Activated CD8-positive, alpha-beta memory T cell treated with anti-CD3 and anti-CD28 coated beads for 4 hours (primary cell): Measurements from ENCODE around the gene C9orf152.

Experiments
- DNase-seq, 2 donors: peaks; one replicate each; pipeline ENCODE4 v3.0.0-alpha.2; 2020; ENCODE audit warnings: low read depth in 2 of 2

The C9orf152 gene

DNA sequence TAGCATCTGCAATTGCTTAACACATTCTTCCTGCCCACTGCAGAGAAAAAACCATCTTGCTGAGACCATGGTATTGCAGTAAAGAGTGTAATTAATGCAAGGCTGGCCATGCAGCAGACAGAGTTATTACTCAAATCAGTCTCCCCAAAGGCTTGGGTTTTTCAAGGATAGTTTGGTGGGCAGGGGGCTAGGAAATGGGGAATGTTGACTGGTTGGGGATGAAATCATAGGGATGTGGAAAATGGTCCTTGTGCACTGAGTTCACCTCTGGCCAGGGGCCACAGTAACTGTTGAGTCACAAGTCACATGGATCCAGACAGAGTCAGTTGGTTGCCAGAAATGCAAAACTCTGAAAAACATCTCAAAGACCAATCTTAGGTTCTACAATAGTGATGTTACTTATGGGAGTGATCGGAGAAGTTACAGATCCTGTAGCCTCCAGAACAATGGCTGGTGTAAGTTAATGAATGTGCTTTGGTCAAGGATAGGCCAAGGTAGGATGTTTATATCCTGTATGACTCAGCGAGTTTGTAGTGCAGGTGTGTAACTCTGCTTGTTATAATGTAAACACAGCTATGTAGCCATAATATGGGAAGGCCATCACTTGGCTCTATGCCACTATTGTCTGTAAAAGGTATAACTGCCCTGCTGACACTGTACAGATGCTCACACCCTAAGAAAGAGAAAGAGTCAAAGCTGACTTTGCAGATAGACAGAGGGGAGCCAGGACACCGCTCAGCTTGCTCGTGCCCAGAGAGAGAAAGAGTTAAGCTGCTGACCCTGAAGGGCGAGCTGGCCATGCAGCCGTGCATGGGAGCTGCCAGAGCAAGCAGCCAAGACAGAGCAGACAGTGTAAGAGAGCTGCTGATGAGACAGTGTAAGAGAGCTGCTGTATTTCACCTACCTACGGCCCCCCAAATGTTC is 27.2 kb downstream of the C9orf152 start:
- DNase-seq: no peak

DNA sequence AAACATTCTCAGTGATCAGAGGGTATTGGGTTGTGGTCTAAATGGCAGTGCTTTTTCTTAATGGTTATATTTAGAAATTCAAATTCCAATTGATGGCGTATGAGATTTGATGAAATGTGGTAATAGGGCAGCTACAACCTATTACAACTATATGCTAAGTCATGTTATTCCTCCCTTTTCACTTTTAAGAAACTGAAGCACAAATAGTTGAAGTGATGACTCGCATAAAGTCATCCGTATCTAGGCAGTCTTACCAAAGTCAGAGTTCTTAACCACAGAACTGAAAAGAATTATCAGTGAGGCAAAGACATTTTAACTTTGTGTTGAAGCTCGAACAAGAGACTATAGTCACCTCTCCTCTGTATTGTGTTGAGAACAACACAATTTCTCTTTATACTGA is 28.2 kb downstream of the C9orf152 start:
- no peak for DNase-seq

- DNase-seq: no peak
These were observed 29.7 kb downstream of the C9orf152 start for GRCh38 chr9:110178281-110178680.

DNA sequence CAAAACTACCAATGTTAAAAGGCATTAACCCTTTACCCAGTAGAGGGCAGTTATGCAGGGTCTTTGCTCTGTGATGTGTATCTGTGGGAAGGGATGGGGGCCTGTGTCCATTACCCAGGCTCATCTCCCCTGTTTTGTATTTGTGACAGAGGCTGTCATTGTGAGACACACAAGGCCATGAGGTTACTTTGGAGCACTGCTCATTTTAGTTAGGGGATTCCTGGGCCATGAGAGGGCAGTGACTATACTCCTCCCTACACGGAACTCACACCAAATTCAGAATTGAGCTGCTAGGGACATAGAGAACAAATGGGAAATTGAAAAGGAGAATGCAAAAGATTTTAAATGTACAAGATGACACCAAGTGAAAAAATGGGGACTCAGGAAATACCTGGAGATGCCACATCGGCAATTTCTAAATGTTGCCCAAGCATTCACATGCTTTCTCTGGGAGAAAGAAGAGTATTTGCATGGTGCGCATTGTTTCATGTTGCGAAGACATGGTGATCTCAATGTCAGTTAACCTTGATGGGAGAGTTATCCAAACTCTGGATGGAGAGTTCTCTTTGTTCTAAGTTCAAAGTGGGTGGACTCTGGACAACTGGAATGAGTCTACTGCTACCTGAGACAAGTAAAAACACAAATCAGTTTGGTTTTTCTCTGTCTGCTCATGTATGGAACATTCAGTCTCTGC is 32.5 kb downstream of the C9orf152 start:
- no peak for DNase-seq

GRCh38 chr9:110173322-110173642 is 34.7 kb downstream of the C9orf152 start:
- DNase-seq: no peak

GRCh38 chr9:110170357-110171257 is 37.4 kb downstream of the C9orf152 start:
- DNase-seq: no peak

DNA sequence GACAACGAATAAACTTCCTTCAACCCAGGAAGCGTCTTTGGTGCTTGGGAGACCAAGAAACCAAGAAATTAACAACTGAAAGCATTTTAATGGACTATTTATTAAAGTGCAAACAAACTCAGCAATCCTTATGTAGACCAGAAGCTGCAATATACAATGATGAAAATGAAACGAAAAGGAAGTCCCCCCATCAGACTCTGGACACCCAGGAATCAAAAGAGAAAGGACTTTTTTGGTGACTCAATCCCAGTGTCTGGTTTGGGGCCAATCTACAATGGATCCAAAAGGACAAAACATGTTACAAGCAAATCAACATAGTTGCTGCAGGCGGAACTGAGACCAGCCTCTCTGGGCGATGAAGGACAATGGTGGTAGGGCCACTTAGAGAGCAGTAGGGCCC is 39.5 kb downstream of the C9orf152 start:
- DNase-seq: no peak

DNA sequence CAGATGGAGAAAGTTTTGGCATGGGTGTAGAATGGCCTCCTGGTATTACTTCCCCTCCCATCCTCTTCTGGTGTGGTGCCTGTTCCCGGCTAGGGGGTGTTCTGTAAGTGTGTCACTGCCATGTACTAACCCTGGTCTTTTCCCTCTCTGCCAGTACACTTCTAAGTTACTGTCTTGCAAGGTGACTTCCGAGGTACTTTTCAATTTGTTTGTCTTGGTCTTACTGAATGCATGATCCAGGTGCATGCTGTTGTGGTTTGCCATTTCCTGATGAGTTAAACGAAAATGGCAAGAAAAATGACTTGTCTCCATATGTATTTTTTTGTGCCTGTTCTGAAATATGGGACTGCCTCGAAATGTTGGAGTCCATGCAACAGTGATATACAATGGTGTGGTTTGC is 46.0 kb downstream of the C9orf152 start:
- DNase-seq: no peak

DNA sequence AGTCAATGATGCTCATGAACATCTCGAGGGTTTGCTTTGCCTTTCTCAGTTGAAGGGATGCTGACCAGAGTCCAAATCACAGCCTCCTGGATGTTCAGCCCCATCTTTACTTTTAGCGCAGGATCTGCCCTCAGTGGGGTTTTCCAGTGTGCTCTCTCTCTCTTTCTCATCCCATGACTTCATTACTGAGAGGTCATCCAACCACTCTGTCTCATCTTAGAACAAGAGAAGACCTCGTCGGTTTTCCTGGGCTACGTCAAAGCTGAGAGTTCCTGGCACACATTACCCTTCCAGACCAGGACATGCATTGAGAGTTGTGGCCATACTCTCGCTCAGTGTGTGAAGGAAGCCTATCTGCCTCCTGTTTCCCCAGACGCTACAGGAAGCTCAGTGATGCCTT is 47.3 kb downstream of the C9orf152 start:
- no peak for DNase-seq

GRCh38 chr9:110160123-110160522 is 47.8 kb downstream of the C9orf152 start:
- no peak for DNase-seq

- no peak for DNase-seq
These were observed 49.9 kb downstream of the C9orf152 start for GRCh38 chr9:110157823-110158664.

DNA sequence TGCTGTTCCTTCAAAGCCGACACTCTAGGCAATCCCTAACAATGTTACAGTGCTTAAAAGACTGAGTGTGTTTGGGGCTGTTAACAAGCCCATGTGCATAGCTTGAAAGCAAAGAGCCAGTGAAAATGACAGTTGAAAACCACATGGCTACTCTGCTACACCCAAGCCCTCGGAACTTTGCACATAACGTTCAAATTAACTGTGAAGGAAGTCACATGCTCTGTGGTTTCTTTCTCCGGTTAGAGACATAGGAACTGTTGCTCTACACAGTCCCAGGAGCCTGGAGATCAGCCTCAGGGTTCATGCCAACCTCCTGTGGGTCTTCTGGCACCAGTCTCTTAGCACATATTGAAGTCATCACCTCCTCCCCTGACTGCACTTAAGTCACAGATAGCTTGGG is 51.1 kb downstream of the C9orf152 start:
- no peak for DNase-seq

- no peak for DNase-seq
These were observed 51.5 kb downstream of the C9orf152 start for GRCh38 chr9:110156416-110156815.

DNA sequence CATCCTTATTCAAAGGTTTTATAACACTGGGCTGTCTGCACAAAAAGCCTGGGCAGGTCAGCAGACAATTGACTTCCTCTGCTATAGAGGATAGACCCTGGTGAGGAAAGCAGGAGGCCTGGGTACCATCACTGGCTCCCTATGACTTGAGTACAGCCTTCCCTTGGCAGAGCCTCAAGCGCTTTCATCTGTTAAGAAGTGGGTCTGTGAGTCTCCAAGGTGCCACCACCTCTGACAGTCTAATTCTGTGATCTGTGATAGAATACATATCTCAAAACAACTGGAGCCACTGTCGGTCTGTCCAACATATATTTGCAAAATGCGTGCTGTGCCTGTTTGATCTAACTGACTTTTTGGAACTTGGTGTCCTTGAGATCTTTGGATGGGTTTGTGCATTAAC is 52.2 kb downstream of the C9orf152 start:
- DNase-seq: no peak

- DNase-seq: no peak
These were observed 54.5 kb downstream of the C9orf152 start for GRCh38 chr9:110153431-110153830.

DNA sequence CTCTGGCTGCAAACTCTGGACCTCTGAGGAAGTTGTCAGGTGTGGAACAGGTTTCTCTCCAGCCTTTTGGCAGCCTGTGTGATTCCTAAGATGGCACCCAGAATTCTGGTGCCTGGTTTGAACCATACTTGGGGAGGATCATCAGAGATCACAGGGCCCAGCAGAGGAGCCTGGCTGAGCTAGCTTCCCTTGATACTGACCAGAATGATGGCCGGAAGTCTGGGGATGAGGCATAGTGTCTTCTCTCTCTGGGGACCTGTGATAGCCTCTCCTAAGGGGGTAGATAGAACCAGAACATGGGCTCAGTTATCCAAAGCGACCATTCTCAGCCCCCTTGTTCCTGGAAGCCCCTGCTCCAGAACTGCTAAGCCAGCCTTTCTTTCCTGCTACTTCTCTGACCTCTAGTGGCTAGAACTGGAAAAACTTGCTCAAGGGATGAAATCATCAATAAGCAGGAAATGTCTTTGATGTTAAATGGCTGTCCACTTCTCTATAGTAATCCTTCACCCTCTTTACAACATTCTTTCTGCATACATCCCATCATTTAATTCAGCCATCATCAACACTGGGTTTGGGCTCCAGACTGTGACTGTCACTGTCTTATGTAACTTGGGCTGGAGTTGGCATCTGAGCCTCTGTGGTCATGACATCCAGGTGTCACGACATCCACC is 55.1 kb downstream of the C9orf152 start:
- no peak for DNase-seq
